ENCODE results near the gene SIGLEC9. TPM values are rescaled to one million over a fixed set of nuclear protein-coding genes. Genes with fewer than 3 reads are reported as not detected.

The SIGLEC9 gene
- total and polyA plus RNA-seq, 8 donors, result 0.19 to 4.1 (median 0.91) TPM

DNA sequence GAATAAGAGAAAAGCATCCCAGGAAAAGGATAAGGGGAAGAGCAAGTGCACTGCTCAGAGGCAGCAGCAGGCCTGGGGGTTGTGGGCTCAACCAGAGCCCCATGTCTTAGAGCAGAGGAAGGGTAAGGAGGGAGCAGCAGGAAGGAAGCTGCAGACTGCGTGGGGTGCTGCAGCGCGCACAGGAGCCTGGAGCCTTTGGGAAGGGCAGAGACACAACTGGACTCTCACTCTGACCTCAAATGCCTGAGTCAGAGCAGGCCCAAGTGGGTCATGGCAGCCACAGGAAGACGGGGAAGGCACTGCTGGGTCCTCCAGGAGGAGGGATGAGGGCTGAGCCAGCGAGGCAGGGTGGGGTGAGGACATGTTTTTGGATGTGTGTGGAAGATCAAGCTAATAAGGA is 49.0 kb downstream of the SIGLEC9 start:
- ATAC-seq (no peak), DNase-seq (no peak), FAIRE-seq (no peak)
- intact Hi-C loops (cut with DNase I), result no loop called here
- no peak overlapping the region for H3K4me3 ChIP-seq
- H3K4me1 ChIP-seq, result no peaks in the 10 kb centered on the region
- H3K27me3 ChIP-seq, result no peaks in the 10 kb centered on the region
- H3K9me3 ChIP-seq, result no peaks in the 10 kb centered on the region
- no peak overlapping the region for H3K27ac ChIP-seq
- TF ChIP-seq CTCF (IDR thresholded peaks at IDR 0.05), result no peak
- WGBS, 2 donors, result 62 to 79% methylated on average over 5 of the region's 5 CpGs
- no peaks in the 10 kb centered on the region for H3K36me3 ChIP-seq

GRCh38 chr19:51179256-51179655 is 54.5 kb downstream of the SIGLEC9 start:
- H3K4me1 ChIP-seq, result no peaks in the 10 kb centered on the region
- no peaks in the 10 kb centered on the region for H3K9me3 ChIP-seq
- DNase-seq (no peak), ATAC-seq (no peak), FAIRE-seq (no peak)
- no peak overlapping the region for H3K27ac ChIP-seq
- no peak for TF ChIP-seq CTCF (IDR thresholded peaks at IDR 0.05)
- H3K36me3 ChIP-seq, result no peaks in the 10 kb centered on the region
- intact Hi-C loops (cut with DNase I), result no loop called here
- no peak overlapping the region for H3K4me3 ChIP-seq
- no peaks in the 10 kb centered on the region for H3K27me3 ChIP-seq
- WGBS, 2 donors, result 23 to 41% methylated on average over 1 of the region's 1 CpG

Other genes with a start within 250 kb of the SIGLEC9 start
- under 1 TPM in 1 of 6 donors, not detected in 5; 0.41 TPM for gene KLK4, start 213.5 kb upstream of the SIGLEC9 start, total RNA-seq
- gene KLK4, start 213.5 kb upstream of the SIGLEC9 start, polyA plus RNA-seq, result not detected
- not detected for gene KLK5, start 171.9 kb upstream of the SIGLEC9 start, total RNA-seq
- gene KLK5, start 171.9 kb upstream of the SIGLEC9 start, polyA plus RNA-seq, result under 1 TPM in 1 of 2 donors, not detected in 1; 0.11 TPM
- not detected for gene KLK6, start 155.3 kb upstream of the SIGLEC9 start, total RNA-seq
- gene KLK6, start 155.3 kb upstream of the SIGLEC9 start, polyA plus RNA-seq, result not detected
- gene KLK7, start 141.0 kb upstream of the SIGLEC9 start, total RNA-seq, result not detected
- under 1 TPM in 1 of 2 donors, not detected in 1; 0.46 TPM for gene KLK7, start 141.0 kb upstream of the SIGLEC9 start, polyA plus RNA-seq
- not detected for gene KLK8, start 123.3 kb upstream of the SIGLEC9 start, total RNA-seq
- not detected for gene KLK8, start 123.3 kb upstream of the SIGLEC9 start, polyA plus RNA-seq
- 1 to 10 TPM in 1 of 6 donors, under 1 TPM in 5; 0.15 to 1.7 (median 0.44) TPM for gene KLK10, start 105.2 kb upstream of the SIGLEC9 start, total RNA-seq
- under 1 TPM; 0.53 to 0.63 TPM for gene KLK10, start 105.2 kb upstream of the SIGLEC9 start, polyA plus RNA-seq
- gene KLK11, start 98.3 kb upstream of the SIGLEC9 start, total RNA-seq, result 10 to 100 TPM in 4 of 6 donors, 1 to 10 TPM in 2; 6.7 to 24.2 (median 11.4) TPM
- 10 to 100 TPM; 15.5 to 28.9 TPM for gene KLK11, start 98.3 kb upstream of the SIGLEC9 start, polyA plus RNA-seq
- not detected for gene KLK12, start 89.9 kb upstream of the SIGLEC9 start, total RNA-seq
- gene KLK12, start 89.9 kb upstream of the SIGLEC9 start, polyA plus RNA-seq, result not detected
- gene KLK13, start 59.8 kb upstream of the SIGLEC9 start, total RNA-seq, result 1 to 10 TPM in 4 of 6 donors, under 1 TPM in 1, not detected in 1; 0.59 to 5.3 (median 1.3) TPM
- 1 to 10 TPM; 2.8 to 6.4 TPM for gene KLK13, start 59.8 kb upstream of the SIGLEC9 start, polyA plus RNA-seq
- under 1 TPM in 3 of 6 donors, not detected in 3; 0.20 to 0.32 (median 0.31) TPM for gene KLK14, start 42.0 kb upstream of the SIGLEC9 start, total RNA-seq
- under 1 TPM; 0.61 to 0.77 TPM for gene KLK14, start 42.0 kb upstream of the SIGLEC9 start, polyA plus RNA-seq
- 1 to 10 TPM; 2.9 to 8.2 (median 4.0) TPM for gene CTU1, start 16.5 kb upstream of the SIGLEC9 start, total RNA-seq
- 1 to 10 TPM; 1.4 to 3.2 TPM for gene CTU1, start 16.5 kb upstream of the SIGLEC9 start, polyA plus RNA-seq
- 1 to 10 TPM in 2 of 6 donors, under 1 TPM in 4; 0.12 to 3.0 (median 0.45) TPM for gene SIGLEC7, start 17.4 kb downstream of the SIGLEC9 start, total RNA-seq
- under 1 TPM; 0.12 to 0.23 TPM for gene SIGLEC7, start 17.4 kb downstream of the SIGLEC9 start, polyA plus RNA-seq
- gene CD33, start 100.2 kb downstream of the SIGLEC9 start, total RNA-seq, result 1 to 10 TPM in 3 of 6 donors, under 1 TPM in 3; 0.28 to 6.3 (median 1.5) TPM
- gene CD33, start 100.2 kb downstream of the SIGLEC9 start, polyA plus RNA-seq, result under 1 TPM; 0.61 to 0.75 TPM
- gene SIGLECL1, start 126.2 kb downstream of the SIGLEC9 start, total RNA-seq, result not detected
- not detected for gene SIGLECL1, start 126.2 kb downstream of the SIGLEC9 start, polyA plus RNA-seq
- under 1 TPM in 2 of 6 donors, not detected in 4; 0.06 to 0.09 TPM for gene IGLON5, start 186.7 kb downstream of the SIGLEC9 start, total RNA-seq
- gene IGLON5, start 186.7 kb downstream of the SIGLEC9 start, polyA plus RNA-seq, result under 1 TPM; 0.07 to 0.08 TPM
- 1 to 10 TPM in 1 of 6 donors, under 1 TPM in 4, not detected in 1; 0.16 to 1.1 (median 0.35) TPM for gene VSIG10L, start 217.2 kb downstream of the SIGLEC9 start, total RNA-seq
- under 1 TPM; 0.94 to 0.99 TPM for gene VSIG10L, start 217.2 kb downstream of the SIGLEC9 start, polyA plus RNA-seq
- gene ETFB, start 241.5 kb downstream of the SIGLEC9 start, total RNA-seq, result 10 to 100 TPM; 34.0 to 50.2 (median 45.0) TPM
- 10 to 100 TPM; 56.3 to 77.4 TPM for gene ETFB, start 241.5 kb downstream of the SIGLEC9 start, polyA plus RNA-seq
- gene CLDND2, start 244.1 kb downstream of the SIGLEC9 start, total RNA-seq, result 1 to 10 TPM in 1 of 6 donors, under 1 TPM in 4, not detected in 1; 0.46 to 1.5 (median 0.61) TPM
- 1 to 10 TPM; 4.3 to 7.7 TPM for gene CLDND2, start 244.1 kb downstream of the SIGLEC9 start, polyA plus RNA-seq
- gene NKG7, start 247.7 kb downstream of the SIGLEC9 start, total RNA-seq, result 1 to 10 TPM in 3 of 6 donors, under 1 TPM in 1, not detected in 2; 0.98 to 2.1 (median 1.3) TPM
- gene NKG7, start 247.7 kb downstream of the SIGLEC9 start, polyA plus RNA-seq, result under 1 TPM; 0.56 to 0.80 TPM